OCI-LY7 (cell line): ENCODE data around the gene MANSC1. TPM values are rescaled to one million over a fixed set of nuclear protein-coding genes. Genes with fewer than 3 reads are reported as not detected.
A peak's percentile ranks its signal among the peaks of the same experiment; 100 is the strongest.

ENCODE experiments used
- BruUV-seq: library from RNA; stranded (reverse); fragments of 400-500 nt; replicated peaks from 2 replicates; lab custom pipeline; 2021; lab: Mats Ljungman, UMichigan
- CTCF ChIA-PET: fragments of 300-600 bp; sonication (Branson Sonifier 250); formaldehyde crosslinking; loops from one replicate; lab custom pipeline; 2022; ENCODE audit warnings: antibody characterized with exemption; ENCODE audit not compliant: unreplicated experiment; lab: Charles Lee
- POLR2A ChIA-PET: fragments of 300-600 bp; sonication (Branson Sonifier 250); formaldehyde crosslinking; loops from one replicate; lab custom pipeline; 2022; ENCODE audit warnings: antibody characterized with exemption; lab: Charles Lee
- DNase-seq: peaks from one replicate; pipeline ENCODE4 v3.0.0-alpha.2; 2015; ENCODE audit warnings: low spot score
- H2AFZ ChIP-seq: fragments of 200-600 bp; sonication (generic), shearing (Covaris generic); 2 replicates; pipeline ENCODE4 v1.6.1; 2014; ENCODE audit warnings: mild to moderate bottlenecking, antibody characterized with exemption, low read length, moderate library complexity
- H3K27ac ChIP-seq: fragments of 200-600 bp; sonication (generic); 2 replicates; pipeline ENCODE4 v1.5.1; 2014; ENCODE audit warnings: mixed run types, low read depth, mild to moderate bottlenecking, moderate library complexity, low read length, inconsistent platforms; ENCODE audit not compliant: poor library complexity, severe bottlenecking
- H3K36me3 ChIP-seq: fragments of 200-600 bp; sonication (generic); 2 replicates; pipeline ENCODE4 v1.6.1; 2014; ENCODE audit warnings: mild to moderate bottlenecking, antibody characterized with exemption, low read length, moderate library complexity, mixed read lengths; ENCODE audit not compliant: insufficient read depth
- H3K4me1 ChIP-seq: fragments of 200-600 bp; sonication (generic); 2 replicates; pipeline ENCODE4 v1.5.1; 2014; ENCODE audit warnings: mild to moderate bottlenecking, low read length; ENCODE audit not compliant: insufficient read depth, poor library complexity, severe bottlenecking
- H3K4me2 ChIP-seq: fragments of 200-600 bp; sonication (generic); 2 replicates; pipeline ENCODE4 v1.6.1; 2014; ENCODE audit warnings: mild to moderate bottlenecking, low read length
- H3K4me3 ChIP-seq: fragments of 200-600 bp; sonication (generic); 2 replicates; pipeline ENCODE4 v1.5.1; 2014; ENCODE audit warnings: mild to moderate bottlenecking, low read depth, low read length; ENCODE audit not compliant: poor library complexity, severe bottlenecking
- H3K79me2 ChIP-seq: fragments of 200-600 bp; sonication (generic); 2 replicates; pipeline ENCODE4 v1.6.1; 2016; ENCODE audit warnings: low read depth, mild to moderate bottlenecking, low read length, moderate library complexity, mixed read lengths; ENCODE audit not compliant: insufficient read depth
- H3K9me2 ChIP-seq: fragments of 200-600 bp; sonication (generic); 2 replicates; pipeline ENCODE4 v1.6.1; 2016; ENCODE audit warnings: mild to moderate bottlenecking, low read length, mixed read lengths; ENCODE audit not compliant: insufficient read depth
- H3K9me3 ChIP-seq: fragments of 200-600 bp; sonication (generic); 2 replicates; pipeline ENCODE4 v1.6.1; 2014; ENCODE audit warnings: mild to moderate bottlenecking, mixed run types, low read length, mixed read lengths
- H4K20me1 ChIP-seq: fragments of 200-600 bp; sonication (generic); 2 replicates; pipeline ENCODE4 v1.6.1; 2014; ENCODE audit warnings: mild to moderate bottlenecking, antibody characterized with exemption, low read length, moderate library complexity, mixed read lengths; ENCODE audit not compliant: insufficient read depth
- CTCF ChIP-seq: fragments of 200-600 bp; sonication (generic); conservative IDR thresholded peaks from 2 replicates; pipeline ENCODE4 v1.5.1; 2014; ENCODE audit warnings: mild to moderate bottlenecking, antibody characterized with exemption, low read length, moderate library complexity, mixed read lengths
- EZH2phosphoT487 ChIP-seq: fragments of 200-600 bp; sonication (generic); IDR thresholded peaks from 2 replicates; pipeline ENCODE4 v1.6.1; 2018; ENCODE audit warnings: low read depth, borderline replicate concordance, mild to moderate bottlenecking, mixed run types, antibody characterized with exemption, low read length, moderate library complexity, mixed read lengths
- intact Hi-C: fragments of 100-400 bp; cut with micrococcal nuclease; formaldehyde crosslinking; loops from one replicate; pipeline ENCODE4 v1.10.0; 2022; ENCODE audit not compliant: unreplicated experiment
- total RNA-seq, 2 experiments: library from RNA; depleted of rRNA in 1 of 2; stranded (reverse); fragments of >200 nt in 1 of 2; shearing (Covaris generic) in 1 of 2; gene quantifications; 2 replicates each; pipeline ENCODE4 v1.2.3, GENCODE V29; 2014 to 2022

Gene MANSC1
- total RNA-seq, 2 experiments from 2014 or later = not detected

GRCh38 chr12:12333407-12334366, 16.4 kb downstream of the MANSC1 start:
- Histone ChIP-seq H2AFZ (peak overlapping the region; percentile 54; the same call in 1 of the 2 replicates), H3K4me1 (no peaks in the 10 kb centered on the region), H3K4me3 (no peak overlapping the region), H3K36me3 (no peaks in the 10 kb centered on the region), H3K9me3 (no peaks in the 10 kb centered on the region), H3K4me2 (no peak overlapping the region), H3K9me2 (no peaks in the 10 kb centered on the region), H4K20me1 (no peaks in the 10 kb centered on the region), H3K27ac (no peak overlapping the region), H3K79me2 (no peaks in the 10 kb centered on the region)
- no TSS peak for BruUV-seq
- intact Hi-C loops = loop anchor here (2.0 to 10.0 kb wide), 3 partner anchors 251 to 759 kb away; no protein-coding TSS in a partner anchor
- DNase-seq = no peak
- CTCF ChIA-PET = no interaction called here
- no peak for TF ChIP-seq CTCF
- TF ChIP-seq EZH2phosphoT487 = no peak
- POLR2A ChIA-PET = interaction anchor here (0.7 to 1.7 kb wide), 2 partner anchors 23 to 181 kb away, joined by 3 to 8 read pairs; partner anchors contain the start of gene BORCS5

- ChIA-PET POLR2A (interaction anchor here (0.6 kb wide), 1 partner anchor 1661 kb away, joined by 3 read pairs; no protein-coding TSS in a partner anchor), CTCF (interaction anchor here (0.8 kb wide), 1 partner anchor 15 kb away, joined by 3 read pairs; no protein-coding TSS in a partner anchor)
- Histone ChIP-seq H4K20me1 (no peaks in the 10 kb centered on the region), H2AFZ (no peak overlapping the region), H3K9me3 (no peaks in the 10 kb centered on the region), H3K36me3 (no peaks in the 10 kb centered on the region), H3K27ac (no peak overlapping the region), H3K4me1 (peaks cover 4% of the 10 kb centered on the region), H3K4me2 (no peak overlapping the region), H3K4me3 (no peak overlapping the region), H3K79me2 (no peaks in the 10 kb centered on the region), H3K9me2 (no peaks in the 10 kb centered on the region)
- DNase-seq = no peak
- intact Hi-C loops = loop anchor here (5.0 to 10.0 kb wide), 2 partner anchors 290 to 757 kb away; no protein-coding TSS in a partner anchor
- BruUV-seq = no TSS peak
- TF ChIP-seq EZH2phosphoT487 (no peak), CTCF (no peak)
These were observed 18.1 kb downstream of the MANSC1 start for GRCh38 chr12:12331896-12332295.
